ENCODE data around the gene GHRHR.

- TF ChIP-seq POLR2A (IDR thresholded peaks at IDR 0.05; ENCODE audit: low read length) (no peak), GATA1 (IDR thresholded peaks at IDR 0.05; ENCODE audit: low read depth, low read length) (no peak)
Observed at GRCh38 chr7:30916767-30917166, 47.0 kb upstream of the GHRHR start.

Data from erythroblast (primary cell).